ENCODE measurements around the gene ERC1.

GRCh38 chr12:1108276-1108675, 117.3 kb downstream of the ERC1 start:
- TF ChIP-seq POLR2AphosphoS5 (IDR thresholded peaks at IDR 0.05; ENCODE audit: low read depth), result no peak
- no peak for TF ChIP-seq REST (IDR thresholded peaks at IDR 0.05; ENCODE audit: insufficient replicate concordance, low read depth)
- TF ChIP-seq CTCF (IDR thresholded peaks at IDR 0.05; ENCODE audit: insufficient read depth, low read length), result no peak
- TF ChIP-seq GABPA (IDR thresholded peaks at IDR 0.05; ENCODE audit: low read depth), result no peak
- peak; percentile 53; the same call in 1 of the 2 replicates for TF ChIP-seq SPI1 (IDR thresholded peaks at IDR 0.05; ENCODE audit: borderline replicate concordance, low read depth)
